ENCODE results near the gene LDHB. TPM values are rescaled to one million over a fixed set of nuclear protein-coding genes. Genes with fewer than 3 reads are reported as not detected.

Gene LDHB
- total and polyA plus RNA-seq, 10 of the 15 experiments (the other 5 are each of a cell fraction or from before 2014, with no cell fraction given): 800 to 3,692 (median 1,366) TPM

- Histone ChIP-seq H3K36me3 (ENCODE audit: control insufficient read depth in 2 of 2, insufficient read depth in 2 of 2, low read length in 1 of 2) (no peaks in the 10 kb centered on the region), H3K4me1 (ENCODE audit: control insufficient read depth, insufficient read depth, low read length) (no peaks in the 10 kb centered on the region), H2AFZ (ENCODE audit: control insufficient read depth, low read depth, low read length) (no peak overlapping the region), H3K9me3 (replicated peaks; ENCODE audit: control insufficient read depth, insufficient read depth, low read length) (no peaks in the 10 kb centered on the region), H3K27ac (ENCODE audit: control insufficient read depth, insufficient read depth) (no peak overlapping the region), H3K9ac (ENCODE audit: control insufficient read depth, insufficient read depth, low read length) (no peak overlapping the region), H3K4me2 (ENCODE audit: control insufficient read depth, insufficient read depth) (no peak overlapping the region), H4K20me1 (ENCODE audit: control insufficient read depth, insufficient read depth) (no peaks in the 10 kb centered on the region), H3K79me2 (ENCODE audit: control insufficient read depth, insufficient read depth, low read length) (no peaks in the 10 kb centered on the region), H3K27me3 (replicated peaks in 1 of 2; ENCODE audit: control insufficient read depth in 2 of 2, insufficient read depth in 2 of 2, low read length in 1 of 2) (peaks cover 0 to 3% of the 10 kb centered on the region in 2 experiments; a peak in 1 of 4 replicates), H3K4me3 (no peak overlapping the region)
- SMC1A ChIA-PET (ENCODE audit: uncharacterized antibody, unreplicated experiment): interaction anchor here (1.1 to 1.5 kb wide), 2 partner anchors 9 to 22 kb away, joined by 3 to 6 read pairs; no protein-coding TSS in a partner anchor
- WGBS (ENCODE audit: insufficient coverage, insufficient replicate concordance, low lambda C conversion rate, missing lambda C conversion rate): 0% methylated on average over 3 of the region's 3 CpGs
- RAD21 ChIA-PET (ENCODE audit: unreplicated experiment): no interaction called here
- no peak for FAIRE-seq
- in situ Hi-C loops (cut with MboI): loop anchor here (10.0 kb wide), 1 partner anchor 361 kb away; no protein-coding TSS in a partner anchor
- intact Hi-C loops (cut with micrococcal nuclease; ENCODE audit: unreplicated experiment): no loop called here
- POLR2A ChIA-PET: no interaction called here
- CTCF ChIA-PET: no interaction called here
- no peak for ATAC-seq
- no TSS peak for BruUV-seq (replicated peaks)
- TF ChIP-seq YY1 (IDR thresholded peaks at IDR 0.05; ENCODE audit: low read depth, low read length) (no peak), BHLHE40 (IDR thresholded peaks at IDR 0.05; ENCODE audit: borderline replicate concordance in 1 of 2, low read depth in 2 of 2, low read length in 1 of 2) (no peak), SRF (IDR thresholded peaks at IDR 0.05; ENCODE audit: low read depth in 2 of 2, low read length in 2 of 2) (no peak), ETV6 (conservative IDR thresholded peaks at IDR 0.05 in 1 of 2, IDR thresholded peaks at IDR 0.05 in 1 of 2; ENCODE audit: borderline replicate concordance in 1 of 2, low read depth in 1 of 2) (no peak), NBN (IDR thresholded peaks at IDR 0.05) (no peak), NR2C2 (IDR thresholded peaks at IDR 0.05; ENCODE audit: borderline replicate concordance, control insufficient read depth, insufficient read length, low read depth) (no peak), HDAC6 (IDR thresholded peaks at IDR 0.05; ENCODE audit: unreplicated experiment) (no peak), FOXK2 (IDR thresholded peaks at IDR 0.05) (no peak), CBX5 (IDR thresholded peaks at IDR 0.05; ENCODE audit: low read depth) (no peak), POLR2AphosphoS2 (IDR thresholded peaks at IDR 0.05; ENCODE audit: low read depth, low read length) (no peak), GATAD2B (conservative IDR thresholded peaks at IDR 0.05; ENCODE audit: low read depth) (no peak), MLLT1 (IDR thresholded peaks at IDR 0.05) (no peak)
- TF ChIP-seq, protein P1, sequence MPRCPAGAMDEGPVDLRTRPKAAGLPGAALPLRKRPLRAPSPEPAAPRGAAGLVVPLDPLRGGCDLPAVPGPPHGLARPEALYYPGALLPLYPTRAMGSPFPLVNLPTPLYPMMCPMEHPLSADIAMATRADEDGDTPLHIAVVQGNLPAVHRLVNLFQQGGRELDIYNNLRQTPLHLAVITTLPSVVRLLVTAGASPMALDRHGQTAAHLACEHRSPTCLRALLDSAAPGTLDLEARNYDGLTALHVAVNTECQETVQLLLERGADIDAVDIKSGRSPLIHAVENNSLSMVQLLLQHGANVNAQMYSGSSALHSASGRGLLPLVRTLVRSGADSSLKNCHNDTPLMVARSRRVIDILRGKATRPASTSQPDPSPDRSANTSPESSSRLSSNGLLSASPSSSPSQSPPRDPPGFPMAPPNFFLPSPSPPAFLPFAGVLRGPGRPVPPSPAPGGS (IDR thresholded peaks at IDR 0.05; ENCODE audit: borderline replicate concordance, insufficient read depth, low read depth, low read length, poor library complexity, severe bottlenecking): no peak
- TF ChIP-seq, protein P2, sequence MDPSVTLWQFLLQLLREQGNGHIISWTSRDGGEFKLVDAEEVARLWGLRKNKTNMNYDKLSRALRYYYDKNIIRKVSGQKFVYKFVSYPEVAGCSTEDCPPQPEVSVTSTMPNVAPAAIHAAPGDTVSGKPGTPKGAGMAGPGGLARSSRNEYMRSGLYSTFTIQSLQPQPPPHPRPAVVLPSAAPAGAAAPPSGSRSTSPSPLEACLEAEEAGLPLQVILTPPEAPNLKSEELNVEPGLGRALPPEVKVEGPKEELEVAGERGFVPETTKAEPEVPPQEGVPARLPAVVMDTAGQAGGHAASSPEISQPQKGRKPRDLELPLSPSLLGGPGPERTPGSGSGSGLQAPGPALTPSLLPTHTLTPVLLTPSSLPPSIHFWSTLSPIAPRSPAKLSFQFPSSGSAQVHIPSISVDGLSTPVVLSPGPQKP (IDR thresholded peaks at IDR 0.05; ENCODE audit: low read depth, low read length): no peak
- TF ChIP-seq, protein P3, sequence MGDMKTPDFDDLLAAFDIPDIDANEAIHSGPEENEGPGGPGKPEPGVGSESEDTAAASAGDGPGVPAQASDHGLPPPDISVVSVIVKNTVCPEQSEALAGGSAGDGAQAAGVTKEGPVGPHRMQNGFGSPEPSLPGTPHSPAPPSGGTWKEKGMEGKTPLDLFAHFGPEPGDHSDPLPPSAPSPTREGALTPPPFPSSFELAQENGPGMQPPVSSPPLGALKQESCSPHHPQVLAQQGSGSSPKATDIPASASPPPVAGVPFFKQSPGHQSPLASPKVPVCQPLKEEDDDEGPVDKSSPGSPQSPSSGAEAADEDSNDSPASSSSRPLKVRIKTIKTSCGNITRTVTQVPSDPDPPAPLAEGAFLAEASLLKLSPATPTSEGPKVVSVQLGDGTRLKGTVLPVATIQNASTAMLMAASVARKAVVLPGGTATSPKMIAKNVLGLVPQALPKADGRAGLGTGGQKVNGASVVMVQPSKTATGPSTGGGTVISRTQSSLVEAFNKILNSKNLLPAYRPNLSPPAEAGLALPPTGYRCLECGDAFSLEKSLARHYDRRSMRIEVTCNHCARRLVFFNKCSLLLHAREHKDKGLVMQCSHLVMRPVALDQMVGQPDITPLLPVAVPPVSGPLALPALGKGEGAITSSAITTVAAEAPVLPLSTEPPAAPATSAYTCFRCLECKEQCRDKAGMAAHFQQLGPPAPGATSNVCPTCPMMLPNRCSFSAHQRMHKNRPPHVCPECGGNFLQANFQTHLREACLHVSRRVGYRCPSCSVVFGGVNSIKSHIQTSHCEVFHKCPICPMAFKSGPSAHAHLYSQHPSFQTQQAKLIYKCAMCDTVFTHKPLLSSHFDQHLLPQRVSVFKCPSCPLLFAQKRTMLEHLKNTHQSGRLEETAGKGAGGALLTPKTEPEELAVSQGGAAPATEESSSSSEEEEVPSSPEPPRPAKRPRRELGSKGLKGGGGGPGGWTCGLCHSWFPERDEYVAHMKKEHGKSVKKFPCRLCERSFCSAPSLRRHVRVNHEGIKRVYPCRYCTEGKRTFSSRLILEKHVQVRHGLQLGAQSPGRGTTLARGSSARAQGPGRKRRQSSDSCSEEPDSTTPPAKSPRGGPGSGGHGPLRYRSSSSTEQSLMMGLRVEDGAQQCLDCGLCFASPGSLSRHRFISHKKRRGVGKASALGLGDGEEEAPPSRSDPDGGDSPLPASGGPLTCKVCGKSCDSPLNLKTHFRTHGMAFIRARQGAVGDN (IDR thresholded peaks at IDR 0.05): no peak
- DNase-seq (ENCODE audit: low read depth, low spot score): no peak
Observed at GRCh38 chr12:21675641-21676040, 18.0 kb upstream of the LDHB start.
